Stimulated activated CD4-positive, alpha-beta T cell treated with anti-CD3 and anti-CD28 coated beads, Interleukin-12 subunit alpha, Interleukin-12 subunit beta, amount 100 ng/mL, for 48 hours (primary cell): ENCODE results near the gene PRSS57.
"Not testable (repeated sequence)": the region's sequence is repeated elsewhere in the genome, so short reads cannot be mapped to it uniquely, and the experiment has no call there.

Source experiments
- DNase-seq, 3 donors: peaks; one replicate each; pipeline ENCODE4 v3.0.0-alpha.2; 2020; ENCODE audit warnings: low read depth in 2 of 3, low spot score in 1 of 3

The PRSS57 gene

DNA sequence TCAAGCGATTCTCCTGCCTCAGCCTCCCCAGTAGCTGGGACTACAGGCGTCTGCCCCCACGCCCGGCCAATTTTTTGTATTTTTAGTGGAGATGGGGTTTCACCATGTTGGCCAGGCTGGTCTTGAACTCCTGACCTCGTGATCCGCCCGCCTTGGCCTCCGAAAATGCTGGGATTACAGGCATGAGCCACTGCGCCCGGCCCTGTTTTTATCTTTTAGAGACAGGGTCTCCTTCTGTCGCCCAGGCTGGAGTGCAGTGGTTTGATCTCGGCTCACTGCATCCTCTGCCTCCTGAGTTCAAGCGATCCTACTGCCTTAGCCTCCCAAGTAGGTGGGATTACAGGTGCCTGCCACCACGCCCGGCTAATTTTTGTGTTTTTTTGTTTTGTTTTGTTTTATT is 3.3 kb upstream of the PRSS57 start:
- DNase-seq, result not testable (repeated sequence)

DNA sequence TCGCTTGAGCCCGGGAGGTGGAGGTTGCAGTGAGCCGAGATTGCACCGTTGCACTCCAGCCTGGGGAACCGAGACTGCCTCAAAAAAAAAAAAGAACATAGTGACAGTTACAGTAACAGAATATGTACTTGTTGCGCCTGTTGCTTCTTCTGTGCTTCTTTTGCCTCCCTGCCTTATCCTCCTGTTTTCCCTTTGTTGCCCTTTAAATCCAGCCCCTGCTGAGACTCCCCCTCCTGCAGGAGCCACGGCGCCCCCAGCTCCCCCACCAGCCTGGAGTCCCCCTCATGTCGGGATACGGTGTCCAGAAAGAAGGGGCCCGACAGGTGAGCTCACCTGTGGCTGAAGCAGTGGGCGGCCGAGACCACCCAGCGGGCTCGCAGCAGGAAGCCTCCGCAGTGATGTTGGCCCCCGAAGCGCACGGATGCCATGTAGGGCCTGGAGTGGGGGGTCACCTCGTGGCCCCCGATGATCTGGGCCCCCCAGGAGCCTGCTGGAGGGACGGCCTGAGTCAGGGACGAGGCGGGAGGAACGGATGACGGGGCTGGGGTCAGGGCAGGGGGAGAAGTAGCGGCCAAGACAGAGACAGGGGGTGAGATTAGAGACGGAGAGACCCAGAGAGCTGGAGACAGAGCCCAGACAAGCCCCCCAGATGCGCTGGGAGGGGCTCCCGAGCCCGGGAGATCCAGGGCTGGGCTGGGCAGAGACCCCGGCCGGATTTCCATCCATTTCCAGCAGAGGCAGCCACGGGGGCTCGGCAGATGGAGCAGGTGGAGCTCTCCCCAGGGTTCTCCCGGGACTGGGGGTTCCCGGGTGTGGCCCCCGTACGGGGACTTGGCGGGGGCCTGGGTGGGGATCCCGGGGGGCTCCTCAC is 536 bp downstream of the PRSS57 start:
- no peak for DNase-seq

DNA sequence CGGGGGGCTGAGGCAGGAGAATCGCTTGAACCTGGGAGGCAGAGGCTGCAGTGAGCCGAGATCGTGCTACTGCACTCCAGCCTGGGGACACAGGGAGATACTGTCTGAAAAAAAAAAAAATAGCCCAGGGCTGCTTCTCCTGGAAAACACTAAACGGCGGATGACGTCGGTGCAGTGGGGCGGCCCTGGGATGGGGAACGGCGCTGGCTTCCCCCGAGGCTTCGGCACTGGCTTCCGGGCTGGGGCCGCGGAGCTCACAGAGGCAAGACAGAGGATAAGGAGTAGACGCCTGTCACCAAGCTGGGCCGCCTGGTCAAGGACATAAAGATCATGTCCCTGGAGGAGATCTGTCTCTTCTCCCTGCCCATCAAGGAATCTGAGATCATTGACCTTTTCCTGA is 5.0 kb downstream of the PRSS57 start:
- no peak for DNase-seq

DNA sequence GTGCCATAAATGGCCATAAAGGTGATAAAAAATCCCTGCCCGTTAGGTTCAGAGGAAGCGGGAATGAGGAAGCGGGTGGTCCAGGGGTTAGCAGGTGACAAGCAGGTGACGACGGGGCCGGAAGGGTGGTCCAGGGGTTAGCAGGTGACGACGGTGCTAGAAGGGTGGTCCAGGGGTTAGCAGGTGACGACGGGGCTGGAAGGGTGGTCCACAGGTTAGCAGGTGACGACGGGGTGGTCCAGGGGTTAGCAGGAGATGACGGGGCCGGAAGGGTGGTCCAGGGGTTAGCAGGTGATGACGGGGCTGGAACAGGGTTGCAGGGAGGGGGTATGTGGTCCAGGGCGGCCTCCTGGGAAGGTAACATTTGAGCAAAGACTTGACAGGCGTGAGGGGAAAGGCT is 6.3 kb downstream of the PRSS57 start:
- no peak for DNase-seq

DNA sequence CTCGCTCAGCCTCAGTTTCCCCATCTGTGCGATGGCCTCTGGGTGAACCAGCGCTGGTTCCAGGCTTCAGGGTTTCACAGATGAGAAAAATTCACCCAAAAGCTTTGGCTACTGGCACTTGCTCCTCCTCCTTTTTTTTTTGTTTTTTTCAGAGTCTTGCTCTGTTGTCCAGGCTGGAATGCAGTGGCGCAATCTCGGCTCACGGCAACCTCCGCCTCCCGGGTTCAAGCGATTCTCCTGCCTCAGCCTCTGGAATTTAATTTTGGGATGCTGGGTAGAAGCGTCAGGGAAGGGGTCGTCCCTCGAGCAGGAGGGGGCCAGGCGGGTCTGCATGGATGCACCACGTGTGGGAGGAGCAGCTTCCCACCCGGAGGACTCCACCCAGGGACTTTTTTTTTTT is 7.0 kb downstream of the PRSS57 start:
- DNase-seq, result no peak

DNA sequence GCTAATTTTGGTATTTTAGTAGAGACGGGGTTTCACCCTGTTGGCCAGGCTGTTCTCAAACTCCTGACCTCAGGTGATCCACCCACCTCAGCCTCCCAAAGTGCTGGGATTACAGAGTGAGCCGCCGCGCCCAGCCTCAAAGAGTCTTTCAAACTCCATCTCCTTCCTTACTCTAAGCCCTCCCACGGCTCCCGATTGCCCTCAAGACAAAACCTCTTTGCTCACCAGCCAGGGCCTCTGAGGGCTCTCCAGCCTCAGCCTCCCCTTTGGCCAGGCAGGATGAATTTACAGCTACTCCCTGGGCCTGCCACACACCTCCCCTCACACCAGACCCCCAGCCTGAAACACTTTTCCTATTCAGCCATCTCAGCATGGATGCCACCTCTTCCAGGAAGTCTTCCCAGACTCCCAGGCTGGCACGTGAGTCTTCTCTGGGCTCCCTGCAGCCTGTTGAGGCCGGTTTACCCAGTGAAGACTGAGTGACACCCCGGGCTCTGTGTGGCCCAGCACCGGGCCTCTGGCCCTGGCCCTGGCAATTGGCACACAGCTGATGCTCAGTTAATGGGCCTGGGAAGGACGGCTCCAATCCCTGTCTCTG is 7.6 kb downstream of the PRSS57 start:
- no peak for DNase-seq

DNA sequence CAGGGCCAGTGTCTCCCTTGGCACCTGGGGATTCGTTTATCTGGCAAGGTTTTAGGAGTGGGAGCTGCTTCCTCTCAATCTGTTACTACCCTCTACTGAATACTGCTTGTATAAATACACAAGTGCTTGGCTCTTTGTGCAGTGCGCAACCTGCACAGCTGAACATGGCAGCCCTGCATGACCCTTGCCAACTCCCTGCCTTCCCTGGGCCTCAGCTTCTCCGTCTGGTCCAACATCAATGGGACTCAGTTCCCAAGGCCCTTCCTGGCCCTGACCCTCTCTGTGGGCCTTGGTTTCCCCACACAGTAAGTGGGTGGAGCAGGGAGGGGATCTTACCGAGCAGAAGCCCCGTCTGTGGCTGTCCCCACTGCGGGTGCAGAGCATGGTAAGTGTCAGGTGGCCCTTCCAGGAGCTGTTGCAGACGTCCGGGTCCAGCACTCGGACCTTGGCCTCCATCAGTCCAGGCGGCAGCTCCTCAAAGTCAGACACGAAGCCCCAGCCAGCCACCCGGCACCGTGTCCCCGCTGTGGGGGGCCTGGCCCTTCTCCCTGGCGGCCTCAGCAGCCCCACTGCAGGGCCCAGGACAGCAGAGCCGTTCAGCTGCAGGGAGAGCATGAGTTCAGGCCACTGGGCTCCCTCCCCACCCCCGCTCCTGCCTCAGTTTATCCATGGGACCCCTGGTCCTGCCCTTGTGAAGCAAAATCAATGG is 8.5 kb downstream of the PRSS57 start:
- no peak for DNase-seq

DNA sequence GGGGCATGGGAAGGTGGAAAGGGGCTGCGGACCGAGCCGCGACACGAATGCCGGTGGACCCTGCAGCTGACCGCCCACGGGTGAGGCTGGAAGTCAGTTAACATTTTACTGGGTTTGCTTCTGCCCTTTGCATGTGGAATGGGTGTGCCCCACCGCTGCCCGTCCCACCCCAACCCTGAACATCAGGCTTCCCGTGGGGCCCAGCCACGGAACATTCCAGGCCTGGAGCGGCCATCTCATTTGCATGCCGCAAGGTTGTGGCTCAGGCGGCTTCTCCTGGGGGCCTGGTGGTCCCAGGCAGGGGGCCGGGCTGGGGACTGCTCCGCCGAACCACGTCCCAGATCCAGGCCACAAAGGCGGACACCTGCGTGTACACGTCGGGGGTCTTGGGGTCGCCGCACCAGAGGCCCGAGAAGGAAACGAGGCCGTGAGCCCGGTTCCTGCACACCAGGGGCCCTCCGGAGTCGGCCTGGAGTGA is 9.8 kb downstream of the PRSS57 start:
- DNase-seq, result no peak

DNA sequence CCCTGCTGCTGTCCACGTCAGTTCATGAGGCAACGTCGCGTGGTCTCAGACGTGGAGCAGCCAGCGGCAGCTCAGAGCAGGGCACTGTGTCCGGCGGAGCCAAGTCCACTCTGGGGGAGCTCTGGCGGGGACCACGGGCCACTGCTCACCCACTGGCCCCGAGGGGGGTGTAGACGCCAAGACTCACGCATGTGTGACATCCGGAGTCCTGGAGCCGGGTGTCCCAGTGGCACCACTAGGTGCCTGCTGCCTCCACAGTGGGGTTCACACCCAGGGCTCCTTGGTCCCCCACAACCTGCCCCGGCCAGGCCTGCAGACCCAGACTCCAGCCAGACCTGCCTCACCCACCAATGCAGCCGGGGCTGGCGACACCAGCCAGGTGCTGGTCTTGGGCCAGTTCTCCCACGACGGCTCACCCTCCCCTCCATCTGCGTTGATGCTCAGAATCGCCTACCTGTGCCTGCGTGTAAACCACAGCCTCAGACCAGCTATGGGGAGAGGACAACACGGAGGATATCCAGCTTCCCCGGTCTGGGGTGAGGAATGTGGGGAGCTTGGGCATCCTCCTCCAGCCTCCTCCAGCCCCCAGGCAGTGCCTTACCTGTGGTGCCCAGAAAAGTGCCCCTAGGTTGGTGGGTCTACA is 12.5 kb downstream of the PRSS57 start:
- DNase-seq, result no peak

DNA sequence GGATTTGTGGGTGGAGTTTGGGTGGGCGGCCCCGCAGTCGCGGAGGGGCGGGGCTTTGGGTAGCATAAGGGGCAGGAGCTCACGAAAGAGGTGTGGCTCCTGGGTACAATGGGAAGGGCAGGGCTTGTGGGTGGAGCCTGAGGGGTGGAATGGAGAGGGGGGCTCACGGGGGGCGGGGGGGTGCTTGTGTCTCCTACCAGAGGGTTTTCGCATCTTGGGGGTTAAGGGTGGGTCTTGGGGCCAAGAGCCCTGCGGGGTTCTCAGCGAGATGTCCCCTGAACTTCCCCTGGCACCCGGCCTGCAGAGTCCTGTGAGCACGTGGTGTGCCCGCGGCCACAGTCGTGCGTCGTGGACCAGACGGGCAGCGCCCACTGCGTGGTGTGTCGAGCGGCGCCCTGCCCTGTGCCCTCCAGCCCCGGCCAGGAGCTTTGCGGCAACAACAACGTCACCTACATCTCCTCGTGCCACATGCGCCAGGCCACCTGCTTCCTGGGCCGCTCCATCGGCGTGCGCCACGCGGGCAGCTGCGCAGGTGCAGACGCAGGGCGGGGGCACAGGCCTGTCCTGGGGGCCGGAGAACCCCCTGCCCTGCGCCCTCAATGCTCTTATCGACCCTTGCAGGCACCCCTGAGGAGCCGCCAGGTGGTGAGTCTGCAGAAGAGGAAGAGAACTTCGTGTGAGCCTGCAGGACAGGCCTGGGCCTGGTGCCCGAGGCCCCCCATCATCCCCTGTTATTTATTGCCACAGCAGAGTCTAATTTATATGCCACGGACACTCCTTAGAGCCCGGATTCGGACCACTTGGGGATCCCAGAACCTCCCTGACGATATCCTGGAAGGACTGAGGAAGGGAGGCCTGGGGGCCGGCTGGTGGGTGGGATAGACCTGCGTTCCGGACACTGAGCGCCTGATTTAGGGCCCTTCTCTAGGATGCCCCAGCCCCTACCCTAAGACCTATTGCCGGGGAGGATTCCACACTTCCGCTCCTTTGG is 13.9 kb downstream of the PRSS57 start:
- peak in 2 of 3 donors; percentile 88 to 97 for DNase-seq

DNA sequence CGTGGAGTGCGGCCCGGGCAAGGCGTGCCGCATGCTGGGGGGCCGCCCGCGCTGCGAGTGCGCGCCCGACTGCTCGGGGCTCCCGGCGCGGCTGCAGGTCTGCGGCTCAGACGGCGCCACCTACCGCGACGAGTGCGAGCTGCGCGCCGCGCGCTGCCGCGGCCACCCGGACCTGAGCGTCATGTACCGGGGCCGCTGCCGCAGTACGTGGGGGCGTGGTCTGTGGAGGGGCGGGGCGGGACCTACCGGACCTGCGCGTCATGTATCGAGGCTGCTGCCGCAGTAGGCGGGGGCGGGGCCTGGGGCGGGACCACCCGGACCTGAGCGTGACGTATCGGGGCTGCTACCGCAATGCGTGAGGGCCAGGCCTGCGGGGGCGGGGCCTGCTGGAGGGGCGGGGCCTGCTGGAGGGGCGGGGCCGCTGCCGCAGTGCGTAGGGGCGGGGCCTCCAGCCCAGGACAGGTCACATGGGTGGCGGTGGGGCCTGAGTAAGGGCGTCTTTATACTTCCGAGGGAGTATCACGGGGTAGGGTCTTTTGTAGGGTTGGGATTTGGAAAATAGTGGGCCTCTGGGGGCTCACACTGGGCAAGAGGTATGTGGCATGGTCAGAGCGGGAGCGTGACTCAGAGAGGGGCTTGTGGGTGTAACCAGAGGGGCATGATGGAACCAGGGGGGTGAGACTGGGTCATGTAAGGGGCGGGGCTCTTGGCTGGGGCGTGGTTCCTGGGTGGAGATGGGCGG is 14.8 kb downstream of the PRSS57 start:
- peak; percentile 99 to 100 (median 100) for DNase-seq

DNA sequence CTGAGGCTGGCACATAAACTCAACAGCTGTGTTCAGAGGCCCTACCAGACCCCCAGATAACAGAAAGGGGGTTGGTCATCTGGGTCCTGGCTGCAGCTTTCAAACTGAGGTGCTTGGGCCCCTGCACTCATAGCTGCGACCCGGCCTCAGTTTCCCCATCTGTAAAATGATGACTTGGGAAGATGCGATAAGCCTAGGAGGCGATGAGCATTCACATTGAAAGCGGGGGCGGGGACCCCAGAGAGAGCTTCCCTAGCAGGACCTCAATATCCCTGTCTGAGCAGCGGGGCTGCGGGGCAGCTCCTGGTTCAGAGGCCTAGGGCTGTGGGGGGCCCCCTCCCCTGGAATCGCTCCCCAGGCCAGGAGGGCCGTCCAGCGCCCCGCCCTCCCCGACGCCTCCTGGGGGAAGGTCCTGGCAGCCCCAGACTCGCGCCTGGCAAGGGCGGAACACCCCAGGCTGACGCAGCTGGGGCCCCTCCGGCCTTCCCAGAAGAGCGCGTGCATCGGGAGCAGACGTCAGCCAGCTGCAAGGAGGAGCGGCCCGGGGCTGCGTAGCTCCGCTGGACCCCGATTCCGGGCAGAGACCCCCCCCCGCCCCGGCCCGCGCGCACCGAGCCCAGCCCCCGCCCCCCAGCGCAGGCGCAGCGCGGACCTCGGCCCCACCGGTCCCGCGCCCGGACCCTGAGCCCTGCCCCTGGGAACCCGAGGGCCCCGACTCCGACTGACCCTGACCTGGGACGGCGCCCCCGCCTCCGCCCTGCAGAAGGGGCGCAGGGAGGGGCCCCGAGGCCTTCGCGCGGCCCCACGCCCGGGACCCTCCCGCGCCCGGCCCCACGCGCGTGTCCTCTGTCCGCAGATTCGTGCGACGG is 15.6 kb downstream of the PRSS57 start:
- DNase-seq, result peak in 1 of 3 donors; percentile 27

DNA sequence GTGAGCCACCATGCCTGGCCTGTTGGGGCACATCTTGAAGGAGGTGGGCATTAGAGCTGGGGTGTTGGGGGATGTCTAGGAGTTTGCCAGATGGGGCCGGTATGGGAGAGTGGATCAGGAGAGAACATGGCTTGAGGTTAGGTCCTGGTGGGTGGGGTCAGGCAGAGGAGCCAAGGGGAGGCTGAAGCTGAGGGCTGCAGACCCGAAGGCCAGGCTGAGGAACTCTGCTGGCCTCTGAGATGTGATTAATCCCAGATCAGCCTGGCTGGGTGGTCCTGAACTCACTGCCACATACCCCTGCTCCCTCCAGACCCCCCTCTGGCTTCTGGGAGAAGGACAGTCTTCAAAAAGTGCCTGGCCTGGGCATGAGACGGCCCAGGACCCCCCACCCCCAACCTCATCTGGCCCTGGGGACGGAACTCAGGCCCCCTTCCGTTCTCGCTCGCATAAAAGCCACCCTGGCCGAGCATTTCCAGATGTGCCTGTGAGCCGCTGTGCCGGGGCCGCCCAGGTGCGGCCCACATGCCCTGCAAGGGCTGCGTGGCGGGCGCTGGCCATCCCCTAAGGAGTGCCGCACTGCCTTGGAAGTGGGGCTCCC is 16.4 kb downstream of the PRSS57 start:
- DNase-seq, result no peak

DNA sequence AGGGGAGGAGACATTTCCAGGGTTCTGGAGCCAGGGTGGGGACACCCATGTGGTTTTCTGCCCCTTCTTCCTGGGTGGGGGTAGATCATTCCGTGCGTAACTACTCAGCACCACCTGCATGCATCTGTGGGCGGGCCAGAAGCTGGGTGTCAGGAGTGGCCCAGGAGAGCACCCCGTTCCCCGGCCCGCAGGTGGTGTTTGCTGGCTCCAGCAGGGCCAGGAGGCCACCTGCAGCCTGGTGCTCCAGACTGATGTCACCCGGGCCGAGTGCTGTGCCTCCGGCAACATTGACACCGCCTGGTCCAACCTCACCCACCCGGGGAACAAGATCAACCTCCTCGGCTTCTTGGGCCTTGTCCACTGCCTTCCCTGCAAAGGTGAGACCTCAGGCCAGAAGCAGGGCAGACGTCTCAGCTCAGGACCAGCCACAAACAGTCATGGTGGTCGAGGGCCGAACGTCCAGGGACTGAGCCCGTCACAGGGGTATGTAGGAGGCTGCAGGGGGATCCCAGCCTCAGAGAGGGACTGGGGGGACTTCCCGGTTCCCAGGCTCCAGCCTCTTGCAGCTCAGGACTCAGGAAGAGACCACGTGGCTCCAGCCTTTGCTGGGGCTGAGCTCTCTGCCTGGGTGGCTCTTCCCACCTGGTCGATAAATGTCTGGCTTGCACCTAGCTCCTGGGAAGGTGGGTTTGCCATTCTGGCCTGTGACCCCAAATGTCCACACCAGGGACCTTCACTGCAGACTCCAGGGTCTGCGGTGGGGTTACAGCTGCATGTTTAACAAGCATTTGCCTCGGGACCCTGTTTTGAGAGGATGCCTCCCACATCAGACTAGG is 17.4 kb downstream of the PRSS57 start:
- no peak for DNase-seq

DNA sequence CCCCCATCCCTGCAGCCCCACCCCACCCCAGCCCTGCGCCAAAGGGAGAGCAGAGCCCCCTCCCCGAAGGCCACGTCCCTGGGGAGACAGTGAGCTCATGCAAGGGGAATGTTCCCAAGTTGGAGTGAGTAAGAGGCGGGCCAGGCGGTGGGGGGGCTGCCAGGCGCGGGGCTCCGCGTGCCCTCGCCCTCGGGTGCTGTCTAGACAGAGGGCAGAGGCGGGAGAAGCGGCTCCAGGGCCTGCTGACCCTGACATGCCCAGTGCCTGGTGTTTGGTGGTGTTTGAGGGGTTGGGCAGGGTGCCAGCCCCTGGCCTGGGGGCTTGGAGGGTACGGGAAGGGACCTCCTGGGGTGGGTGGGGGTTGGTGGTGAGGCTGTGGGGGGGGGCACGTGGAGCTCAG is 18.1 kb downstream of the PRSS57 start:
- DNase-seq, result no peak

DNA sequence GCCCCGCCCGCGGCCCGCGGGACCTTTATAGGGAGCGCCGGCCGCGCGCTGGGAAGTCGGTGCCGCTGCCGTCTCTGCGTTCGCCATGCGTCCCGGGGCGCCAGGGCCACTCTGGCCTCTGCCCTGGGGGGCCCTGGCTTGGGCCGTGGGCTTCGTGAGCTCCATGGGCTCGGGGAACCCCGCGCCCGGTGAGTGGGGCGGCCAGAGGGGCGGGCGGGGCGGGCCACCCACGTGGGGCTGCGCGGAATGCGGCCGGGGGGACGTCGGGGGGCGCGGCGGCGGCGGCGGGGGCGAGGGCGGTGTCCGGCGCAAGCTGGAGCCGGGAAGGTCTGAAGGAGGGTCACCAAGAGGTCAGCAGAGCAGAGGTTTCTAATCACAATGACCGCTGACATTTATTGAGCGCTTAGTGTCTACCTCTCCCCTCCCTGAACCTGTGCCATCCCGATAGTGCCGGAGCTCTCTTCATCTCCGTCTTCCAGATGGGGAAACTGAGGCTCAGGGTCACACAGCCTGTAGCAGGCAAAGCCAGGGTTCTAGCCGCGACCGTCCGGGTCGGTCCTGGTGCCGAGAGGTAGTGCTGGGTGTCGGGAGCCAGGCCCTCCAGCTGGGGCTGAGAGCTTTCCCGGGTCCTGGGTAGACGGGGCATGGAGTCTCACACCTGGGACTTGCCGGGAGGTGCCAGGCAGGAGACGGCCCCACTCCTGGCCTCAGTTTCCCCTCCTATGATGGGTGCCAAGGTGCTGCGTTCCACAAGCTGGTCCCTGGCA is 18.7 kb downstream of the PRSS57 start, which contains the start of gene FSTL3:
FSTL3 (plus strand) TSS at position 54 of the 767 bp plus-strand sequence; CDS start at position 86, 32 bp downstream.
- DNase-seq, result no peak

DNA sequence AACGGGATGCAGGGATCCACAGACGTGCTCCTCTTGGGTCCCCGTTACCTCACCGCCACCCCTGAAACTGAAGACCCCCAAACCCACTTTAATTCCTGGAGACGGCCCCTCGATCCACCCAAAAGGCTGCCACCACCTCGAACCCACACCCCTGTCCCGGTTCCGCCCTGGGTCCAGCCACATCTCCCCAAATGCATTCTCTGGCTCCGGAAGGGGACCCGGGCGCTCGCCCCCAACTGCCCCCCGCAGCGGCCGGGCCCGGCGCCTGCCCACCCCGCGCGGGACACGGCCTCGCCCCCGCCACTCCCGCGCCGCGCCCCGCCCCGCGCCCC is 19.3 kb downstream of the PRSS57 start:
- no peak for DNase-seq
